Muscle of leg (tissue), 9 donors: ENCODE results near the gene PARVG. TPM values are rescaled to one million over a fixed set of nuclear protein-coding genes. Genes with fewer than 3 reads are reported as not detected.

Source experiments
- polyA plus RNA-seq, 8 donors: library from polyadenylated mRNA; unstranded; fragments of 120-200 nt; gene quantifications; one replicate each; pipeline versions ENCODE4 v1.2.1 to v1.2.3, GENCODE V29; 2013; ENCODE audit warnings: inconsistent platforms in 1 of 8, low replicate concordance in 1 of 8; ENCODE audit not compliant: insufficient read length in 8 of 8, insufficient read depth in 1 of 8
- total RNA-seq: library from RNA; stranded (reverse); fragments of 120-200 nt; gene quantifications from one replicate; pipeline ENCODE4 v1.2.4, GENCODE V29; 2013

The PARVG gene
- total and polyA plus RNA-seq, 9 donors: 2.8 to 4.3 (median 3.1) TPM

Other genes with a start within 250 kb of the PARVG start
- 34.9 TPM for gene SAMM50, start 225.5 kb upstream of the PARVG start, total RNA-seq
- gene SAMM50, start 225.5 kb upstream of the PARVG start, polyA plus RNA-seq: 10 to 100 TPM; 41.9 to 57.0 (median 47.7) TPM
- 42.7 TPM for gene PARVB, start 156.6 kb upstream of the PARVG start, total RNA-seq
- gene PARVB, start 156.6 kb upstream of the PARVG start, polyA plus RNA-seq: 10 to 100 TPM; 31.5 to 52.0 (median 44.0) TPM
- 13.1 TPM for gene SHISAL1, start 132.0 kb downstream of the PARVG start, total RNA-seq
- gene SHISAL1, start 132.0 kb downstream of the PARVG start, polyA plus RNA-seq: 10 to 100 TPM in 7 of 8 donors, 1 to 10 TPM in 1; 8.6 to 20.5 (median 12.2) TPM